ENCODE data around the gene CCND3. TPM values are rescaled to one million over a fixed set of nuclear protein-coding genes. Genes with fewer than 3 reads are reported as not detected.

The CCND3 gene
- total RNA-seq, 2 donors from 2014 or later = 78.7 to 129 TPM

- H3K27ac ChIP-seq = no peak overlapping the region
- TF ChIP-seq CTCF (IDR thresholded peaks at IDR 0.05) = no peak
- H3K9me3 ChIP-seq = no peaks in the 10 kb centered on the region
- H3K36me3 ChIP-seq = no peaks in the 10 kb centered on the region
- no peak overlapping the region for H3K4me3 ChIP-seq
- no peaks in the 10 kb centered on the region for H3K27me3 ChIP-seq
- no peaks in the 10 kb centered on the region for H3K4me1 ChIP-seq
- no peak for DNase-seq (ENCODE audit: low spot score)
Measured at GRCh38 chr6:41887331-41887751, 54.3 kb downstream of the CCND3 start.

- no peak for TF ChIP-seq CTCF (IDR thresholded peaks at IDR 0.05)
- H3K9me3 ChIP-seq = no peaks in the 10 kb centered on the region
- DNase-seq (ENCODE audit: low spot score) = no peak
- no peaks in the 10 kb centered on the region for H3K36me3 ChIP-seq
- H3K4me1 ChIP-seq = no peaks in the 10 kb centered on the region
- H3K27me3 ChIP-seq = no peaks in the 10 kb centered on the region
- H3K4me3 ChIP-seq = no peak overlapping the region
- no peak overlapping the region for H3K27ac ChIP-seq
Measured at GRCh38 chr6:41885930-41886329, 55.7 kb downstream of the CCND3 start.

GRCh38 chr6:41884957-41885356 is 56.7 kb downstream of the CCND3 start:
- no peak overlapping the region for H3K4me3 ChIP-seq
- no peaks in the 10 kb centered on the region for H3K27me3 ChIP-seq
- no peaks in the 10 kb centered on the region for H3K4me1 ChIP-seq
- no peak overlapping the region for H3K27ac ChIP-seq
- no peaks in the 10 kb centered on the region for H3K9me3 ChIP-seq
- no peaks in the 10 kb centered on the region for H3K36me3 ChIP-seq
- no peak for DNase-seq (ENCODE audit: low spot score)
- TF ChIP-seq CTCF (IDR thresholded peaks at IDR 0.05) = no peak

Other genes with a start within 250 kb of the CCND3 start
- gene TFEB, start 206.2 kb downstream of the CCND3 start, total RNA-seq = 10 to 100 TPM; 31.5 to 35.8 TPM
- not detected for gene PGC, start 194.4 kb downstream of the CCND3 start, total RNA-seq
- 1 to 10 TPM; 2.6 to 3.4 TPM for gene FRS3, start 161.9 kb downstream of the CCND3 start, total RNA-seq
- gene PRICKLE4, start 161.0 kb downstream of the CCND3 start, total RNA-seq = 1 to 10 TPM; 4.3 to 5.6 TPM
- 100 to 1,000 TPM; 130 to 172 TPM for gene TOMM6, start 154.1 kb downstream of the CCND3 start, total RNA-seq
- 1 to 10 TPM; 1.3 to 1.7 TPM for gene USP49, start 46.4 kb downstream of the CCND3 start, total RNA-seq
- gene MED20, start 20.7 kb downstream of the CCND3 start, total RNA-seq = 1 to 10 TPM; 8.6 to 8.8 TPM
- gene BYSL, start 20.3 kb downstream of the CCND3 start, total RNA-seq = 1 to 10 TPM; 3.0 to 7.6 TPM
- gene TAF8, start 108.7 kb upstream of the CCND3 start, total RNA-seq = 10 to 100 TPM; 21.9 to 35.8 TPM
- 1 to 10 TPM; 1.9 to 2.8 TPM for gene C6orf132, start 200.8 kb upstream of the CCND3 start, total RNA-seq
- not detected for gene GUCA1A, start 231.6 kb upstream of the CCND3 start, total RNA-seq